ENCODE results near the gene FBXO44. TPM values are rescaled to one million over a fixed set of nuclear protein-coding genes. Genes with fewer than 3 reads are reported as not detected.

The FBXO44 gene
- total RNA-seq, 1 donor from 2014 or later, result 24.2 TPM

DNA sequence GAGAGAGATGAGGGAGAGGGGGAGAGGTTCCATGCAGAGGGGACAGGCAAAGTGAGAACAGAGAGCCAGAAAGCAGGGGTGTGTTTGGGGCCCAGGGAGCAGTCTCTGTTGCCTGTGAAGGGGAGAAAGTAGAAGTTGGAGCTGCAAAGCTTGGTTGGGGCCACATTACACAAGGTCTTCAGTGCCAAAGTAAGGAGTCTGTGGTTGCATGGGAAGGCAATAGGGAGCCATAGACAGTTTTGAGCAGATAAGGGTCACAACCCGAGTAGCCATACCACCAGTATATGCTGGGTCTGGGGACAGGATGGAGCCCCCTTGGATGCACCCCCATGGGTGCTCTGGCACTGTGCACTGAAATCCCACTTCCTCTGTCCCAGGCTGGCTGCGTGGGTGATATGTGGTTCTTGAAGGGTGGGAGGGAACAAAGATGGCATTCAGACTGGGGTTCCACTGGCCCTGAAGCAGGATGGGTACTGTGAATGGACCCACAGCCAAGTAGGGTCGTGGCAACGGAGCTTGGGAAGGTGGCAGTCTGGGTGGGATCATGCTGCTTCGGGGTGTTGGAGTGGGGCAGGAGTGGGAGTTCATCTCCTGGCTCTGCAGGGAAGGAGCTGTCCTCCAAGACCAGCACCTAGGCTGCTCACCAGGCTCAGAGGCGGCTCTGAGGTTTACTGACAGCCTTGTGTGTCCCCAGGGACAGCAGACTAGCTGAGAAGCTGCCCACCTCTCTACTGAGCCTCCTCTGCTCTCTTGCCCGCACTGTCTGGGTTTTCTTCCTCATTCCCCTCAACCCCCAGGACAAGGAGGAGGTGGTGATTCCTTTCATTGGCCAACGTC, 48.9 kb downstream of the FBXO44 start:
- Mint-ChIP-seq H3K27me3 (ENCODE audit: insufficient read depth) (peaks cover 12% of the 10 kb centered on the region), H3K9me3 (no peaks in the 10 kb centered on the region), H3K4me3 (no peak overlapping the region), H3K27ac (no peak overlapping the region), H3K36me3 (ENCODE audit: low read depth) (no peaks in the 10 kb centered on the region), H3K4me1 (ENCODE audit: low read depth) (no peaks in the 10 kb centered on the region)
- intact Hi-C loops (cut with micrococcal nuclease), result no loop called here
- no peak for DNase-seq (ENCODE audit: low spot score)

- no peak for DNase-seq (ENCODE audit: low spot score)
- H3K27ac Mint-ChIP-seq, result no peak overlapping the region
- H3K9me3 Mint-ChIP-seq, result no peaks in the 10 kb centered on the region
- intact Hi-C loops (cut with micrococcal nuclease), result no loop called here
- no peak overlapping the region for H3K4me3 Mint-ChIP-seq
- no peaks in the 10 kb centered on the region for H3K36me3 Mint-ChIP-seq (ENCODE audit: low read depth)
- no peaks in the 10 kb centered on the region for H3K4me1 Mint-ChIP-seq (ENCODE audit: low read depth)
- H3K27me3 Mint-ChIP-seq (ENCODE audit: insufficient read depth), result peaks cover 11% of the 10 kb centered on the region
Measured at GRCh38 chr1:11704194-11704529, 49.5 kb downstream of the FBXO44 start.

DNA sequence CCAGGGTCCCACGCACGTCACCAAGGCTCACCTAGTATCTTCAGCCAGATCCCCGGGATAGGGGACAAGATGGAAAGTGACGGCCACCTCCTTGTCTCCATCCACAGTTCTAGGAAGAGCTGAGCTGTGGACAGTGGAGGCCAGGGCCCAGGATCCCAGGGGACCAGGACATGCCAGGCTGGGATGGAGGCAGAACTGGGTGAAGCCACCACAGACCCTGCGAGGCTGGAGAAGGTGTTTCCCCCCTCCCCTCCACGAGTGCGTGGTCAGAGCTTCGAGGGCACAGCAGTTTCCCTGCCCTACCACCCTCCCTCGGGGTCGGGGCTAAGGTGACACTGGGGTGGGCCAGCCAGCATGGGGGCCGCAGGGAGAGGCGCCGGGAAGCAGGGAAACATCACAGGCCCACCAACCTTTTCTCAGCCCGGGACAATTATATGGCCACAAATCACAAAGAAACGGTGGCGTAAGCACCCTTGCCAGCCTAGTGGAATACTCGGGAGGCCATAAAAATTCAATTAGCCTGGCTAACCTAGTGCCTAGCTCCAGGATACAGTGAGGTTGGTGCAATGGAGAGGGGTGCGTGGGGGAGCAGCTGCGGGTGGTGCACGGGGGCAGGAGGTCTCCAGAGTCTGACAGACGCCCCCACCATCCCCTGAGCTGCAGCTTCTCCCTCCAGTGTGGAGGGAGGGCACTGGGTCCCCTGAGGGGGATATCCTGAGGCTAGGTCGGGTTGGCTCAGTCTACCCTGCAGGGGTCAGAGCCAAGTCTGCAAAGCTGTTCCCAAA, 50.2 kb downstream of the FBXO44 start:
- Mint-ChIP-seq H3K36me3 (ENCODE audit: low read depth) (no peaks in the 10 kb centered on the region), H3K27ac (no peak overlapping the region), H3K9me3 (no peaks in the 10 kb centered on the region), H3K4me1 (ENCODE audit: low read depth) (no peaks in the 10 kb centered on the region), H3K27me3 (ENCODE audit: insufficient read depth) (peaks cover 7% of the 10 kb centered on the region), H3K4me3 (no peak overlapping the region)
- intact Hi-C loops (cut with micrococcal nuclease), result no loop called here
- no peak for DNase-seq (ENCODE audit: low spot score)

GRCh38 chr1:11705596-11705995, 50.9 kb downstream of the FBXO44 start:
- Mint-ChIP-seq H3K36me3 (ENCODE audit: low read depth) (no peaks in the 10 kb centered on the region), H3K4me1 (ENCODE audit: low read depth) (no peaks in the 10 kb centered on the region)
- no peak for DNase-seq (ENCODE audit: low spot score)

GRCh38 chr1:11706292-11706691, 51.6 kb downstream of the FBXO44 start:
- H3K36me3 Mint-ChIP-seq (ENCODE audit: low read depth), result no peaks in the 10 kb centered on the region

More at GRCh38 chr1:11705596-11705995, 50.9 kb downstream of the FBXO44 start:
- Mint-ChIP-seq H3K27me3 (ENCODE audit: insufficient read depth) (peaks cover 7% of the 10 kb centered on the region), H3K9me3 (no peaks in the 10 kb centered on the region), H3K4me3 (no peak overlapping the region), H3K27ac (no peak overlapping the region)
- intact Hi-C loops (cut with micrococcal nuclease), result no loop called here

DNA sequence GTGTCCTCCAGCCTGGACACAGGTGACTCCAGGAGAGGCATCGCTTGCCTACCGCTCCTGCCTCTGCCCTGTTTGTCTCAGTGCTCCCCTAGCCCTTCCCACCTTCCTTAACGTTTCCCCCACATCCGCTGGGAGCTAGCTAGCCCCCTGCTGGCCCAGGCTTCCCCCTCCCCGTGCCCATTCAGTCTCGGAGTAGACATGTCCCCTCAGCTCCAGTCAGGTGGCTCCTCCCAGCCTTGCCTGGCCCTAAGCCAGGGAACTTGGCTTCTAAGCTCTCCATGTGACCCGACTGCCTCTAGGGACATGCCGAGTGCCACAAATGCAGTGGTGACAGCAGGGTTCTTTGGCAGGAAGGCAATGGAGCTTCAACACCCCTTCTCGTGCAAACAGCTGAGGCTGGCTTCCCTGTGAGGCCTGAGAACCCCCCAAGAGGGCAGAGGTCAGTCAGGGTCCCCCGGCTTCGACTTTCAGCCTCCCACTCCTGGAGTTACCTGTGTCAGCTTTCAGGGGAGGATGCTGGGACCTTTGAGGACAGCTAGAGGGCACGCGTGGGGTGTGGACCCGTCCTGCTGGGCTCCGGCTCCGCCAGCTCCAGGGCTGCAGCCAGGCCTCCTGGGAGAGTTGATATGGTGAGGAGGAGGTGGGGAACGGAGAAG, 53.1 kb downstream of the FBXO44 start:
- intact Hi-C loops (cut with micrococcal nuclease), result no loop called here
- H3K4me3 Mint-ChIP-seq, result no peak overlapping the region
- no peaks in the 10 kb centered on the region for H3K4me1 Mint-ChIP-seq (ENCODE audit: low read depth)
- no peaks in the 10 kb centered on the region for H3K9me3 Mint-ChIP-seq
- no peak overlapping the region for H3K27ac Mint-ChIP-seq
- H3K27me3 Mint-ChIP-seq (ENCODE audit: insufficient read depth), result peaks cover 7% of the 10 kb centered on the region
- H3K36me3 Mint-ChIP-seq (ENCODE audit: low read depth), result no peaks in the 10 kb centered on the region
- no peak for DNase-seq (ENCODE audit: low spot score)

More at GRCh38 chr1:11706292-11706691, 51.6 kb downstream of the FBXO44 start:
- intact Hi-C loops (cut with micrococcal nuclease), result no loop called here
- no peak for DNase-seq (ENCODE audit: low spot score)
- Mint-ChIP-seq H3K9me3 (no peaks in the 10 kb centered on the region), H3K27me3 (ENCODE audit: insufficient read depth) (peaks cover 7% of the 10 kb centered on the region), H3K4me1 (ENCODE audit: low read depth) (no peaks in the 10 kb centered on the region), H3K27ac (no peak overlapping the region), H3K4me3 (no peak overlapping the region)

GRCh38 chr1:11708554-11709350, 54.1 kb downstream of the FBXO44 start:
- no peaks in the 10 kb centered on the region for H3K36me3 Mint-ChIP-seq (ENCODE audit: low read depth)
- H3K4me3 Mint-ChIP-seq, result no peak overlapping the region
- intact Hi-C loops (cut with micrococcal nuclease), result no loop called here
- no peak for DNase-seq (ENCODE audit: low spot score)
- no peaks in the 10 kb centered on the region for H3K4me1 Mint-ChIP-seq (ENCODE audit: low read depth)
- H3K9me3 Mint-ChIP-seq, result no peaks in the 10 kb centered on the region
- no peak overlapping the region for H3K27ac Mint-ChIP-seq
- H3K27me3 Mint-ChIP-seq (ENCODE audit: insufficient read depth), result peaks cover 11% of the 10 kb centered on the region

DNA sequence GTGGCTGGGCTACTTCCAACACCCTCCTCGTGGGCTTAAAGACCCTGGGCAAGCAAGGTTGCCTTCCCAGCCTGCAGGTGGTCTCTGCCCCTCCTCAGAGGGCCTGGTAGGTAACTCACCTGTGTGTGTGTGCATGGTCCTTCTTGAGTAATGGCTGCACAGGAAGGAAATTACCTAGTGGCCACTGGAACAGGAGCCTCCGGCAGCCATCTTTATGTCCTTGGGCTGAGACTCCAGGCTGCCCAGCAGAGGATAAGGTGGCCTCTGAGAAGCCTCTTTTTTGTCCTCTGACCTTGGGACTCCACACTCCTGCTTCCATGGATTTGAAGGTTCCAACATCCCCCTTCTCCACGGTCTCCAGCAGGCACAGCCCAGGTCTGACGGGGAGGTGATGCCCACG, 56.8 kb downstream of the FBXO44 start:
- intact Hi-C loops (cut with micrococcal nuclease), result no loop called here
- Mint-ChIP-seq H3K27me3 (ENCODE audit: insufficient read depth) (peaks cover 4% of the 10 kb centered on the region), H3K4me3 (no peak overlapping the region), H3K9me3 (no peaks in the 10 kb centered on the region), H3K4me1 (ENCODE audit: low read depth) (no peaks in the 10 kb centered on the region), H3K27ac (no peak overlapping the region), H3K36me3 (ENCODE audit: low read depth) (no peaks in the 10 kb centered on the region)
- no peak for DNase-seq (ENCODE audit: low spot score)

GRCh38 chr1:11712285-11712684, 57.6 kb downstream of the FBXO44 start:
- intact Hi-C loops (cut with micrococcal nuclease), result no loop called here
- Mint-ChIP-seq H3K27me3 (ENCODE audit: insufficient read depth) (peaks cover 7% of the 10 kb centered on the region), H3K9me3 (no peaks in the 10 kb centered on the region), H3K4me3 (no peak overlapping the region), H3K36me3 (ENCODE audit: low read depth) (no peaks in the 10 kb centered on the region), H3K4me1 (ENCODE audit: low read depth) (no peaks in the 10 kb centered on the region), H3K27ac (no peak overlapping the region)
- DNase-seq (ENCODE audit: low spot score), result no peak

Other genes starting within 250 kb of the FBXO44 start
- gene DISP3, start 175.7 kb upstream of the FBXO44 start, total RNA-seq, result 0.41 and 0.44 TPM in 2 replicates
- 0.60 and 0.93 TPM in 2 replicates for gene FBXO2, start 448 bp upstream of the FBXO44 start, total RNA-seq
- gene FBXO6, start 9.3 kb downstream of the FBXO44 start, total RNA-seq, result 15.7 and 17.2 TPM in 2 replicates
- 76.9 and 81.8 TPM in 2 replicates for gene MAD2L2, start 26.3 kb downstream of the FBXO44 start, total RNA-seq
- gene DRAXIN, start 36.8 kb downstream of the FBXO44 start, total RNA-seq, result 0.07 TPM in 1 of 2 replicates, not detected in the other
- gene AGTRAP, start 81.3 kb downstream of the FBXO44 start, total RNA-seq, result 13.8 and 15.9 TPM in 2 replicates
- gene C1orf167, start 107.3 kb downstream of the FBXO44 start, total RNA-seq, result not detected in 2 replicates
- gene MTHFR, start 151.1 kb downstream of the FBXO44 start, total RNA-seq, result 18.1 and 21.4 TPM in 2 replicates
- 11.2 and 14.3 TPM in 2 replicates for gene CLCN6, start 151.3 kb downstream of the FBXO44 start, total RNA-seq
- not detected in 2 replicates for gene NPPA, start 192.9 kb downstream of the FBXO44 start, total RNA-seq
- not detected in 2 replicates for gene NPPB, start 204.1 kb downstream of the FBXO44 start, total RNA-seq

Data from activated T-helper 1 cell treated with anti-CD3 and anti-CD28 coated beads, Interleukin-12 subunit alpha, Interleukin-12 subunit beta, Interleukin-2, Interleukin-4 antibody, amounts not matched to agents 30 ng/mL and 10 ng/mL and 1 ng/mL, durations not matched to agents 14 hours and 24 hours and 36 hours (primary cell).